Right atrium auricular region (tissue), 2 donors: Measurements from ENCODE around the gene KRTAP6-3. TPM values are rescaled to one million over a fixed set of nuclear protein-coding genes. Genes with fewer than 3 reads are reported as not detected.

Experiments
- DNase-seq: peaks from one replicate; pipeline ENCODE4 v3.0.0-alpha.2; 2019; ENCODE audit warnings: low spot score
- H3K27ac ChIP-seq, 2 donors: fragments of 200-600 bp; sonication (generic); 1 replicate in 1 of 2; 2 replicates in 1 of 2; pipeline ENCODE4 v1.5.1; 2016 to 2019
- H3K27me3 ChIP-seq, 2 donors: fragments of 200-600 bp; sonication (generic); one replicate each; pipeline versions ENCODE4 v1.5.1 to v1.6.0; 2017 to 2019
- H3K36me3 ChIP-seq: fragments of 200-600 bp; sonication (generic); one replicate; pipeline ENCODE4 v1.5.1; 2016
- H3K4me1 ChIP-seq, 2 donors: fragments of 200-600 bp; sonication (generic); one replicate each; pipeline versions ENCODE4 v1.5.1 to v1.6.0; 2017 to 2019
- H3K4me3 ChIP-seq, 2 donors: fragments of 200-600 bp; sonication (generic); 1 replicate in 1 of 2; 2 replicates in 1 of 2; pipeline ENCODE4 v1.5.1; 2017 to 2019; ENCODE audit warnings: mild to moderate bottlenecking in 1 of 2, moderate library complexity in 1 of 2
- H3K9me3 ChIP-seq, 2 donors: fragments of 200-600 bp; sonication (generic); one replicate each; pipeline ENCODE4 v1.5.1; 2019
- CTCF ChIP-seq, 2 donors: fragments of 200-600 bp; sonication (generic); IDR thresholded peaks; one replicate each; pipeline ENCODE4 v1.5.1; 2019; ENCODE audit warnings: antibody characterized with exemption in 2 of 2
- total RNA-seq, 2 donors: library from RNA; depleted of rRNA; stranded (reverse); fragments of >200 nt; gene quantifications; one replicate each; pipeline ENCODE4 v1.1.0, GENCODE V29; 2016

The KRTAP6-3 gene, protein sequence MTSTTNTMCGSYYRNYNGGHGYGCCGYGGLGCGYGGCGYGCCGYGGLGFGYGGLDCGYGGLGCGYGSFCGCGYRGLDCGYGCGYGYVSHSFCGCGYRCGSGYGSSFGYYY
- total RNA-seq, result not detected

- H3K27ac ChIP-seq, result no peak within 1 kb of the TSS
- H3K4me3 ChIP-seq, result no peak within 1 kb of the TSS
- H3K4me1 ChIP-seq, result no peaks in the 10 kb centered on the region
- no peaks in the 10 kb centered on the region for H3K9me3 ChIP-seq
- TF ChIP-seq CTCF (IDR thresholded peaks at IDR 0.05), result no peak
- H3K36me3 ChIP-seq, result no peaks in the 10 kb centered on the region
- no peak for DNase-seq
- H3K27me3 ChIP-seq, result no peaks in the 10 kb centered on the region
These were observed at the start of gene KRTAP6-3 for GRCh38 chr21:30592140-30592539. KRTAP6-3 (plus strand) TSS chr21:30592440; CDS start chr21:30592446, 6 bp downstream.

GRCh38 chr21:30552782-30553181 is 39.5 kb upstream of the KRTAP6-3 start:
- H3K4me3 ChIP-seq, result no peak overlapping the region
- no peak overlapping the region for H3K27ac ChIP-seq
- H3K4me1 ChIP-seq, result no peaks in the 10 kb centered on the region
- no peaks in the 10 kb centered on the region for H3K27me3 ChIP-seq
- no peaks in the 10 kb centered on the region for H3K36me3 ChIP-seq
- H3K9me3 ChIP-seq, result peaks cover 0 to 8% of the 10 kb centered on the region in 2 donors
- no peak for TF ChIP-seq CTCF (IDR thresholded peaks at IDR 0.05)
- DNase-seq, result no peak

DNA sequence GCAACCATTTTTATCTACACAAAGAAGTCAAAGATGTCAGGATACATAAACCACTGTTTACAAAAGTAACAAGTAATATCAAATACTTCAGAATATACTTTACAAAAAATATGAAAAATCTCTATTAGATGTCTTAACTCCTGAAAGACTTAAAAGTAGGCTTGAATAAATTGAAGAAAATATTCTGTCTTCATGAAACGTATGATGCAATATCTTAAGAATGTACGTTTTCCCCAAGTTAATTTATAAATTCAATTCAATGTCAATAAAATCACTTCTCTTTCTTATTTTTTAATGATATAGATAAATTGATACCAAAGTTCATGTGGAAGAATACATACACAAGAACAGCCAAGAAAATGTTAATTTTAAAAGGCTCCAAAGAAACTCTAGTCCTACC is 37.1 kb upstream of the KRTAP6-3 start:
- no peak for TF ChIP-seq CTCF (IDR thresholded peaks at IDR 0.05)
- Histone ChIP-seq H3K27ac (no peak overlapping the region), H3K4me3 (no peak overlapping the region), H3K27me3 (no peaks in the 10 kb centered on the region), H3K36me3 (no peaks in the 10 kb centered on the region), H3K9me3 (peaks cover 0 to 8% of the 10 kb centered on the region in 2 donors), H3K4me1 (no peaks in the 10 kb centered on the region)
- no peak for DNase-seq

GRCh38 chr21:30561264-30561895 is 30.9 kb upstream of the KRTAP6-3 start, which contains the start of gene KRTAP19-7:
KRTAP19-7 (minus strand) TSS chr21:30561314; CDS start chr21:30561289, 25 bp downstream.
- Histone ChIP-seq H3K36me3 (no peaks in the 10 kb centered on the region), H3K27ac (peak within 1 kb of the TSS in 1 of 2 donors; percentile 59), H3K27me3 (no peaks in the 10 kb centered on the region), H3K4me3 (no peak within 1 kb of the TSS), H3K9me3 (no peaks in the 10 kb centered on the region), H3K4me1 (peaks cover 0 to 15% of the 10 kb centered on the region in 2 donors)
- no peak for DNase-seq
- TF ChIP-seq CTCF (IDR thresholded peaks at IDR 0.05), result no peak

DNA sequence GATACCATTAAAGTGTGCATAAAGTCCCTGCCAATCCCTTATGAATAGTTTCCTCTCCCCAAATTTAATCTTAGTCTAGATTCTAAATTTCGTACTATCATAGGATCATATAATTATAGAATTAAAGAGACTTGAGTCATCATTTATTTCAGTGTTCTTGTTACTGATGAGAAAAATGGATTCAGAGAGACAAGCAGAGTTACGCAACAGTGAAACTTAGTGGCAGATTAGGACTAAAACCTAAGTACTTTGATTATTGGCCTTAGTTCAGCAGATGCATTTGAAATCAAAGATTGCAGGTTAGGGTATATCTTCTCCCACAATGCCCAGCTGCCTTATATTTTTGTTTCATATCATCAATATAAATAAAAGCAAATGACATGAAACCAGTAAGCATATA is 30.3 kb upstream of the KRTAP6-3 start:
- no peak for TF ChIP-seq CTCF (IDR thresholded peaks at IDR 0.05)
- peak overlapping the region in 1 of 2 donors; percentile 59 for H3K27ac ChIP-seq
- DNase-seq, result no peak
- H3K4me1 ChIP-seq, result peaks cover 0 to 15% of the 10 kb centered on the region in 2 donors
- no peaks in the 10 kb centered on the region for H3K9me3 ChIP-seq
- H3K36me3 ChIP-seq, result no peaks in the 10 kb centered on the region
- H3K27me3 ChIP-seq, result no peaks in the 10 kb centered on the region
- no peak overlapping the region for H3K4me3 ChIP-seq
